GM19240 (cell line): ENCODE results near the gene ARL16.
A peak's percentile ranks its signal among the peaks of the same experiment; 100 is the strongest.

Source experiments
- DNase-seq: peaks from one replicate; pipeline ENCODE4 v3.0.0; 2011; ENCODE audit warnings: low spot score; ENCODE audit not compliant: insufficient read length

ARL16 gene

GRCh38 chr17:81713004-81713555, 29.5 kb upstream of the ARL16 start:
- DNase-seq: no peak

- DNase-seq: no peak
Observed at GRCh38 chr17:81712468-81713003, 28.9 kb upstream of the ARL16 start.

GRCh38 chr17:81711814-81712467, 28.3 kb upstream of the ARL16 start, which contains the start of gene SLC25A10:
Gene SLC25A10, plus strand, starts transcription at chr17:81712284. Its CDS starts 143 bp downstream, at chr17:81712427.
- DNase-seq: peak; percentile 82

DNA sequence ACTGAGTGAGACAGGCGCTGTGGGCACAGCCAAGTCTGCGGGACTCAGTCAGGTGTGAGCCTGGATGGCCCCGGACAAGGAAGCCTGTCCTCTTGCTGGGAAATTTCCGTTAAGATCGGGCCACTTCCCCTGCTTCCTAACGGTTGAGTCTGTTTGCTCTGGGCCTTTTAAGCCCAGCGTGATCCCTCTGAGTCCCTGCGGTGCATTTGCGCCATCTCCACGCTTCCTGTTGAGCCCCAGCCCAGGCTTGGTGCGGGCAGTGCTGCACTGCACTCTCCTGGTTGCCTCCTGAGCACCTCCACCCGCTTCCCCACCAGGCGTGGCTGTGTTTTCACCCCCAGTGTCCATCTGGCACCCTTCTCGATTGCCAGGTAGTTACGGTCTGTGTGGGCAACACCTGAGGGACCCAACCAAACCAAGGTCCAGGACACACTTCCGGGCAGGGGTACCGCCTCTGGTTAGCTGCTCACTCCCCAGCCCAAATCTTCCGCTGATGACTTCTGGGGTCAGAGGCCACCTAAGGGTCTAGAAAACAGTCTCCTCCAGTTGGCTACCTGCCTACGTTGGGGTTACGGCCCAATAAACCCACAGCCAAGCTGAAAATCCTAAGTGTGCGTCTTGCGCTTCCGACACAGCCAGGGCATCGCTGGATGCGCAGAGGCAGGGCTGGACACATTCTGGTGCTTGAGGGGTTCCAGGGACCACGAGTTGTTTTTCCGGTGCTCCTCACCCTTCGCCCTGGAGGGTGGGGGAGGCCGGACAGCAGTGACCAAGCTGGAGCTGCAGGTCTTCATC, 27.1 kb upstream of the ARL16 start:
- DNase-seq: no peak

DNA sequence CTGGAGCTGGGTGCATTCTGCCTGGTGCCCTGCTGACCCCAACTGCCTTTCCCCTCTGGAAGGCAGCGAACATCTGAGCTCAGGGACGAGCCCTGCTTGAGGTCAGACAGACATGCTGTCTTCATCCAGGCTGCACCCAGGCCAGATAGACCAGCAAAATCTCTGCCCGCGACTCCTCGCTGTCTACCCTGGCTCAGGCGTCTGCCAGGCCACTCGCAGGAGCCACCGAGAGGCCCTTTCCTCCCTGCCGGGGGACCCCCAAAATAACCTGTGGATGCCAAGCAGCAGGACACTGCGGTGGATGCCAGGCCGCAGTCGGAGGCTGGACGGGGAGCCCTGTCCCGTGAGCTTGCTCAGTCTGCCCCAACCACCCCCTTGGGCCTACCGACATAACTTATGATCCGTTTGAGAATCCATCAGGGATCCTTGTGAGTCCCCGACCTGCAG, 25.2 kb upstream of the ARL16 start:
- DNase-seq: no peak

- no peak for DNase-seq
Observed at GRCh38 chr17:81707725-81708646, 24.4 kb upstream of the ARL16 start.

GRCh38 chr17:81706757-81707624, 23.4 kb upstream of the ARL16 start:
- no peak for DNase-seq

DNA sequence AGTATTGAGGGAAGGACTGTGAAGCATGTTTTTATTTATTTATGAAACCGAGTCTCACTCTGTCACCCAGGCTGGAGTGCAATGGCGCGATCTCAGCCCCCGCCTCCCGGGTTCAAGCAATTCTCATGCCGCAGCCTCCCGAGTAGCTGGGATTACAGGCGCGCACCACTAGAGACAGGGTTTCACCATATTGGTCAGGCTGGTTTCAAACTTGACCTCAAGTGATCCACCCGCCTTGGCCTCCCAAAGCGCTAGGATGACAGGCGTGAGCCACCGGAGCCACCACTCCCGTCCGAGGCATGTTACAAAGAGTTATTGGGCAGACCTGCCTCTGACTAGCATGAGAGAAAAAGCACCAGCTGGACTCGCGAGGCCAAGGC, 22.6 kb upstream of the ARL16 start:
- no peak for DNase-seq

- DNase-seq: no peak
Observed at GRCh38 chr17:81705518-81706231, 22.1 kb upstream of the ARL16 start.

GRCh38 chr17:81703747-81704654, 20.4 kb upstream of the ARL16 start:
- no peak for DNase-seq

- DNase-seq: peak; percentile 100
Observed at GRCh38 chr17:81702934-81703746, 19.5 kb upstream of the ARL16 start, which contains the start of gene MRPL12. Gene MRPL12, plus strand, starts transcription at chr17:81703367. Its CDS starts 135 bp downstream, at chr17:81703502.

DNA sequence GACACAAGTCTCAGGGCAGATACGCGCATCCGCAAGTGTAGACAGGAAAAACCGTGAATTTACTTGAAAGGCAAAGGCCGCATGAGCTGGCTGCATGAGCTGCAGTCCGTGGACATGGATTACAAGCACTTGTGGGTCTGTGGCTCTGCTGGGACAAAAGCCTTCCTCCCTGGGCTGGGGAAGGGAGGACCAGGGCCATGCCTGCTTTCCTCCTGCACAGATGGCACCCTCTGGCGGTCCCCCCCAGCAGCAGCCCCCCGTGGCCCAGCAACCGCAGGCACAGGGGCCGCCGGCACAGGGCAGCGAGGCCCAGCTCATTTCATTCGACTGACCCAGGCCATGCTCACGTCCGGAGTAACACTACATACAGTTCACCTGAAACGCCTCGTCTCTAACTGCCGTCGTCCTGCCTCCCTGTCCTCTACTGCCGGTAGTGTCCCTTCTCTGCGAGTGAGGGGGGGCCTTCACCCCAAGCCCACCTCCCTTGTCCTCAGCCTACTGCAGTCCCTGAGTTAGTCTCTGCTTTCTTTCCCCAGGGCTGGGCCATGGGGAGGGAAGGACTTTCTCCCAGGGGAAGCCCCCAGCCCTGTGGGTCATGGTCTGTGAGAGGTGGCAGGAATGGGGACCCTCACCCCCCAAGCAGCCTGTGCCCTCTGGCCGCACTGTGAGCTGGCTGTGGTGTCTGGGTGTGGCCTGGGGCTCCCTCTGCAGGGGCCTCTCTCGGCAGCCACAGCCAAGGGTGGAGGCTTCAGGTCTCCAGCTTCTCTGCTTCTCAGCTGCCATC, 17.9 kb upstream of the ARL16 start:
- no peak for DNase-seq

DNA sequence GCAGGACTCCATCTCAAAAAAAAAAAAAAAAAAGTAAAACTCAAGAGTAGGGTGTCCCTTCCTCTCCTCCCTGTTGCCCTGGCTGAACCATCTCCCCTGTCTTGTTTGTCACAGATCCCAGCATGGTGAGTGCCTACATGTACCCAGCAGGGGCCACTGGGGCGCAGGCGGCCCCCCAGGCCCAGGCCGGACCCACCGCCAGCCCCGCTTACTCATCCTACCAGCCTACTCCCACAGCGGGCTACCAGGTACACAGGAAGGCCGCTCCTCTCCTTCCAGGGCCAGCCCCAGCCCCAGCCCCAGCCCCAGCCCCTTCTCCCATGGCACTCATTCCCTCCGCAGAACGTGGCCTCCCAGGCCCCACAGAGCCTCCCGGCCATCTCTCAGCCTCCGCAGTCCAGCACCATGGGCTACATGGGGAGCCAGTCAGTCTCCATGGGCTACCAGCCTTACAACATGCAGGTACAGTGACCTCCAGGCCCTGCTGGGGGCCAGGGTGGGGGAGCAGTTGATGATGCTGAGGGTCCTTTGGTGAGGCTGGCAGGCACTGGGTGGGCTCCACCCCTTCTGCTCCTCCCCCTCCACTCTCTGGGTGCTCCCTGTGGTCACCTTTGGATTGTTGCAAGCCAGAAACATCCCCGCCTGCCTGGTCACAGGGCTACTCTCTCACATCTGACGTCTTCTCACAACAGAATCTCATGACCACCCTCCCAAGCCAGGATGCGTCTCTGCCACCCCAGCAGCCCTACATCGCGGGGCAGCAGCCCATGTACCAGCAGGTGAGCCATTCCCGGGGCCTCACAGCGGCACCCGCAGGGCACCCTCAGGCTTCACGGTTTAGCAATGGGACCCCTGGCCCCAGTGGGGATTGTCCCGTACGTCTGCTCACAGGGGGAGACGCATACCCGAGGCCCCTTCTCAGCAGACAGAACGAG, 17.0 kb upstream of the ARL16 start:
- DNase-seq: no peak

DNA sequence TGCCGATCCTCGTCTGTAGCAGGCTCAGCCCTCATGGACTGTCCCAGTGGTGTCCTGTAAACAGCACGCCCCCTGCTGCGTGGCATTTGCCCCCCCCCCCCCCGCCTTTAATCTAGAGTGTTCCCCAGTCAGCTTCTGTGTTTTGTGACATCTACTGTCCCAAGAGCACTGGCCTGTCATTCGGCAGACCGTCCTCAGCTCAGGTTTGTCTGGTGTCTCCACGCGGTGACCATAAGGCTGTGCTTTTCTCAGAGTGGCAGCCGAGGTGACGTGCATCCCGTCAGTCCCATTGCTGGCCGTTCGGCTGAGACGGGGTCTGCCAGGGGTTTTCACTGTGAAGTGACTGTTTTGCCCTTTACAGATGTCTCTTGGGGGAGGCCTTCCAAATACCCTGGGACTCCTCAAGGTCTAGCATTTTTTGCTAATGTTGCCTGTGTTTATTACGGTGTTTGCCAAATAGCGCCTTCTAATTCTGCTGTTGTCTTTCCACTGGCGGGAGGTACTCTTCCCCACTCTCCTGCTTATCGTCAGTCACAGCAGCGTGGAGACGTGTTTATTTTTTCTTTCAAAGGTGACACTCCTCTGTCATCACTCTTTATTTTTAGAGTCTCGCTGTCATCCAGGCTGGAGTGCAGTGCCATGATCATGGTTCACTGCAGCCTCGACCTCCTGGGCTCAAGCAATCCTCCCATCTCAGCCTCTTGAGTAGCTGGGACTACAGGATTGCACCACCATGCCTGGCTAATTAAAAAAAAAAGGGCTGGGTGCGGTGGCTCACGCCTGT, 13.9 kb upstream of the ARL16 start:
- DNase-seq: no peak
